Measurements from ENCODE around the gene L1CAM.

L1CAM gene

GRCh38 chrX:153922932-153923857 is 37.2 kb upstream of the L1CAM start:
- DNase-seq = peak; percentile 35

GRCh38 chrX:153921511-153922446 is 35.8 kb upstream of the L1CAM start:
- no peak for DNase-seq

DNA sequence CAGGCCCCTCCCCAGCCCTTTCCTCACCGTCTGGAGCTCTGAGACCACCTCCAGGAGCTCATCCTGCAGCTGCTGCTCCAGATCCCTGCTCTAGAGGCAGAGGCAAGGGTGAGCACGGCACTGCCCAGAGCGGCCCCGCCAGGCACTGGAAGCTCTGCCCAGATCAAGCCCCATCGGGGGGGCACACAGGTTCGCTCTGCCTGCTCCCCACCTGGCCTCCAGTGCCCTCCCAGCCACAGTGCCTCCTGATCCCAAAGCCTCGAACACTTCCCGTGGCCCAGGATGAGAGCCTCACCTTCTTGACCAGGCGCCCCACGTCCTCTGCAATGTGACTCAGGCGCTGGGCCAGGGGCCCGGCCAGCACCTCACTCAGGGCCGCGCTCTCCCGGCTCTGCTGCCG is 35.1 kb upstream of the L1CAM start:
- DNase-seq = no peak

DNA sequence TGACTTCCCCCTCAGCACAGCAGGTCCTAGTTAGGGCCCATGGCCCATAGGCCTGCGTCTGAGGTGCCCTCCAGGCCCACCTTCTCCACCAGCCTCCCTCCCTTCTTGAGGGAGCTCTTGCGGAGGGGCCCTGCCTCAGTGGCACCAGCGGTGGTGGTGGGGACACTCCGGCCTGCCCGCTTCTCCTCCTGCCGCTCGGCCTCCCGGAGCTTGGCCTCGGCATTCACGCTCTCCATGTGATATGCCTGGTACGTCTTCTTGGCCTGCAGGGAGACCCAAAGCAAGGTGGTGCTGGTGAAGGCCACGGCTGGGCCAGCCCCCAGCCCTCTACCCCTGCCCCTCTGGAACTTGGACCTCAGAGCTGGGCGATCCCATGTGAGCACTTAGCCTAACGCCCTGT is 34.6 kb upstream of the L1CAM start:
- no peak for DNase-seq

GRCh38 chrX:153919281-153919680 is 33.3 kb upstream of the L1CAM start:
- DNase-seq = no peak

GRCh38 chrX:153917869-153918268 is 31.9 kb upstream of the L1CAM start:
- DNase-seq = no peak

DNA sequence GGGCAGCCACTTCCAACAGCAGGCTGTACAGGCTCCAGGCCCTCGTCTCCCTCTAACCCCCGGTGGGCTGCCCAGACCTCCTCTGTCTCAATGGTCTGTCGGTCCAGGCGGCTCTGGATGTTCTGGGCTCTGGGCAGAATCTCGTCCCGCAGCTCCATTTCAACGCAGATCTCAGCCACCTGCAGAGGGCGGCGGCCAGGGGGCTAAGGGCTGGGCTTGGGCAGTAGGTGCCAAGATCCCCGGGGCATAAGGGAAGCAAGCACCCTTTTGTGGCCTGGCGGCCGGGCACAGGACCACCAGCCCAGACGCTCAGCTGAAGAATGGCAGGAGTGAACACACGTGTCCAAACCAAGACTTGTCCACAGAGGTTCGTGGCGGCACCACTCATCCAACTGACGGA is 27.7 kb upstream of the L1CAM start:
- no peak for DNase-seq

DNA sequence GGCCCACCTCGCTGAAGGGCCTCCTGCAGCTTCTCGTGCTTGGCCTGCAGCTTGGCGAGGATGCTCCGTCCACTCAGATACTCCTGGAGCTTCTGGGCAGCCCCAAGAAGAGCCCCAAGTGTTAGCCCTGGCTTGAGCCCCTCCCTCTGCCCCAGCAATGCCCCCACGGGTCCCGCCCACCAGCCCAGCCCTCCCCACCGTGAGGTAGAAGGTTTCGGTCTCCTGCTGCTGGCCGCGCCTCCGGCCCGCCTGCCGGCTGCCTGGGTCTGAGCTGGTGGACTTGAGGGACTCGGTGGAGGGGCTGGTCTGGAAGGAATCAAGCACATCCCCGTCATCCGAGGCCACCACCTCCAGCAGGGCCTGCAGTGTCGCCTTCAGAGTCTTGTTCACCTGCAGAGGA is 27.2 kb upstream of the L1CAM start:
- no peak for DNase-seq

GRCh38 chrX:153911798-153912197 is 25.8 kb upstream of the L1CAM start:
- no peak for DNase-seq

- no peak for DNase-seq
Observed at GRCh38 chrX:153910446-153910845, 24.5 kb upstream of the L1CAM start.

DNA sequence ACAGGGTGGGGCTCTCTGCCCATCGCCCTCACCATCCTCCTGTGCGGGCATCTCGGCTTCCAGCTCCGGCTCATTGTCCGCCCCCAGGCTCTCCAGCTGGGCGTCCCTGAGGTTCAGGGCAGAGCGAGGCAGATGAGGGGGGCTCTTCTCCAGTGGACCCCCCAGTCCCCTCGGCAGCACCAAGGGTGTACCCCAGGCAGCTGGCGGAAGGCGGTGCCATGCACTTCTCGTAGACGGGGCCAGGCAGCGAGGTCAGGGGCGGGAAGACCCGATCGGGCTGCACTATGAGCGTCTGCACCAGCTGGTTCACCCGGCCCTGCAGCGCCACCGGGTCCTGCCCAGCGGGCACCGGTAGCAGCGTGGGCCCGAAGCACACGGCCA is 24.0 kb upstream of the L1CAM start:
- no peak for DNase-seq

DNA sequence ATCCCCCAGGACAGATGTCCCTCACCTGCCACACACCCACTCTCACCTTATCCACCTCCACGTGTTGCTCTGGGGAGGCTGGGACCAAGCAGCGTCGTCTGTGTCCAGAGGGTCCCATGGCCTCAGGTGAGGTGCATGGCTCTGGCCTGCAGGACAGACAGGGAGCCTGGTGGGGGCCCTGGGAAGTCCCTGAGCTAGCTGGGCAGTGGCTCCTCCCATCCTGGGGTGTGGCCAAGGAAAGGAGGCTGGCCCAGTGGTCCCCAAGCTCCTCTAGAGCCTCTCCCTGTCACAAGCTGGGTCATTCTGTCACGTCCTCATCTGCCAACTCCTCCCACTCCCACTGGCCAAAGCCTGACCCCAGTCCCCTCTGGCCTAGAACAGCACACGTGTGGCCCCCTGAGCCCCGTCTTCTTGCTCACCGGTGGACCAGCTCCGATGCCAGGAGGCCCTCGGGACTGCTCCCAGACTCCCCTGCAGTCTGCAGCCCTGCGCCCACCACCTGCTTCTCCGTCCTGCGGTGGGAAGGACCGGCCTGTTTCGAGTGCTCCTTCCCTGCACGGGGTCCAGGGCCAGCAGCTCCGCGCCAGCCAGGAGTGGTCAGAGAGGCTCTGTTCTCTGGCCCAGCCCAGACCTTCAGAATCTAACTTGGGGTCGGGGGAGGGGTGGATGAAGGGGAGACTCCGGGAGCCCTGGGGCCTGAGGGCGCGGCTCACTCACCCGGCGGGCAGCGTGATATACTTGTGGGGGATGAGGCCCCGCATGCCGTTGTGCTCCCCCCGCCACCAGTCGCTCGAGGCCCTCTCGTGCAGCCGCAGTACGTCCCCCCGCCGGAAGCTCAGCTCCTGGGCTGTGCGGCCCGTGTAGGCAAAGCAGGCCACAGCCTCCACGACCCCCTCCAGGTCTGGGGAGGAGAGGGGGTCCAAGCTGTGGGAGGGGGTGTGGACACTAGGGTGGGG is 23.3 kb upstream of the L1CAM start:
- DNase-seq = no peak

GRCh38 chrX:153908219-153908860 is 22.4 kb upstream of the L1CAM start:
- no peak for DNase-seq

DNA sequence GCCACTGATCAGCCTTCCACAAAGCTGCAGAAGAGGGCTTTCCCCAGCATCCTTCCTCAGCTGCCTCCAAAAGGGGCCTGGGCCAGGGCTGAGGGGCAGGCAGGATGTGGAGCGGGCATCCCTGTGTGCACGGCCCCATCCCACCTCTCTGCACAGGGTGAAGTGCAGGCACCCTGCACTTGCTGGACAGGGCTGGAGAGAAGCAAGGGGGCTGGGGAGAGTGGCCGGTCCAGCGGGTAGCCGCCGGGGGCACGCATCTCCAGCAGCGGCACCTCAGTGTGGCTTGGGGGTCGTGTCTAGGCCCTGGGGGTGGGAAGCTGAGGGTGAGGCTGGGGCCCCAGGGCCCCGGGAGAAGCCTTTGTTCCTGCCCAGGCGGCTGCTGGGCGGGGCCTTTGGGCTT is 21.5 kb upstream of the L1CAM start:
- no peak for DNase-seq

- no peak for DNase-seq
Observed at GRCh38 chrX:153906126-153906917, 20.3 kb upstream of the L1CAM start.

DNA sequence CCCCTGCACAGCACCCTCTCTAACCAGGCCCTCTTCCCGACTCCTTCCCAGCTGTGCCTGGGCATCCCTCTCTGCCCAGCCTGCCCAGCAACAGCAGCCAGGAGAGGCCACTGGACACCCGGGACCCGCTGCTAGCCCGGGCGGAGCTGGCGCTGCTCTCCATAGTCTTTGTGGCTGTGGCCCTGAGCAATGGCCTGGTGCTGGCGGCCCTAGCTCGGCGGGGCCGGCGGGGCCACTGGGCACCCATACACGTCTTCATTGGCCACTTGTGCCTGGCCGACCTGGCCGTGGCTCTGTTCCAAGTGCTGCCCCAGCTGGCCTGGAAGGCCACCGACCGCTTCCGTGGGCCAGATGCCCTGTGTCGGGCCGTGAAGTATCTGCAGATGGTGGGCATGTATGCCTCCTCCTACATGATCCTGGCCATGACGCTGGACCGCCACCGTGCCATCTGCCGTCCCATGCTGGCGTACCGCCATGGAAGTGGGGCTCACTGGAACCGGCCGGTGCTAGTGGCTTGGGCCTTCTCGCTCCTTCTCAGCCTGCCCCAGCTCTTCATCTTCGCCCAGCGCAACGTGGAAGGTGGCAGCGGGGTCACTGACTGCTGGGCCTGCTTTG is 19.6 kb upstream of the L1CAM start:
- DNase-seq = no peak

GRCh38 chrX:153903991-153904957 is 18.3 kb upstream of the L1CAM start, which contains the start of gene AVPR2:
Gene AVPR2, plus strand, starts transcription at chrX:153904673. Its CDS starts 473 bp downstream, at chrX:153905146.
- no peak for DNase-seq

DNA sequence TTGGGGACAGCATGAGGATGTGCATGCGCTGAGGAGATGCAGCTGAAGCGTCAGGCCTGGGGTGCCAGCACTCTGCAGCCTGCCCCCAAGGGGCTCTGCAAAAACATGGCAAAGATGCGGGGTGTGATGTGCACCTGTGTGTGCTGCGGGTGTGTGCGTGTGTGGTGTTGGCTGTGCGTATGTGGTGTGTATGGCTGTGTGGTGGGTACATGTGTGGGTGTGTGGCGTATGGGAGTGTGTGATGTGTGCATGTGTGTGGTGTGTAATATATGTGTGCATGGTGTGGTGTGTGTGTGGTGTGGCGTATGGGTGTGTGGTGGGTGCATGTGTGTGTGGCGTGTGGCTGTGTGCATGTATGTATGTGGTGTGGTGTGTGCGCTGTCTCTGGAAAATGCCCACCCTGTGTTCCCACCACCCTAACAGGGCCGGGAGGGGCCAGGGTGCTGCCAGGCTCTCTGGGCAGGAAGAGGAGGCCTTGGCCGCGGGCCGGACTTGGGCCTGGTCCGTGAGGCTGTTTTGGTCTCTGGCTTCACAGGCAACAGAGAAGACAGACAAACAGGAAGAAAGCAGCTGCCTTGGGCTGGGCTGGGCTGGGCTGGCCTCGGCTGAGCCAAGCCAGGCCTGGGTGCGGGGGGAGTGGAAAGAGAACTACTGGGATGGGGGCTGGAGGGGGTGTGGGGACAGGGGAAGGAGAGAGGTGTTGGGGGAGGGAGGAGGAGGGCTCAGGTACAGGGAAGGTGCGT is 17.4 kb upstream of the L1CAM start:
- DNase-seq = no peak

DNA sequence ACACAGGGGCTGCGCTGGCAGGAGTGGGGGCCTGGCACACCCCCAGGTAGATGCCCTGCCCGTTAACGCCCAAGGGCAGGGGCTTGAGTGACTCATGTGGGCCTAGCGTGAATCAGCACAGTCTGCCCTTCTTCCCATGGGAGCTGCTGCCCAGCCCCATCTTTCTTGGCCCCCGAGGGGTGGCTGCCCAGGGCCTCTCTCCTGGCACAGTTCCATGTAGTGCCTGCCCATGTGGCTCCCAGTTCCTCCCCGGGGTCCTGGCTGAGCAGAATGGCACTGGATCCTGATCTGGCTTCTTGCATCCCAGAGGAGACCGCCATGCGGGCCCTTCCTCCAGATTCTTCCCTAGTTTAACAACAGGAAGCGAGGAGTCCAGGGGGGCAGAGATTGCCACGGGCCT is 16.4 kb upstream of the L1CAM start:
- DNase-seq = no peak
